Liver (tissue), 9 donors: ENCODE measurements around the gene PDGFC. TPM values are rescaled to one million over a fixed set of nuclear protein-coding genes. Genes with fewer than 3 reads are reported as not detected.

Source experiments
- DNase-seq: peaks from one replicate; pipeline ENCODE4 v3.0.0-alpha.2; 2017; ENCODE audit warnings: low spot score
- H3K27ac ChIP-seq, 2 donors: one replicate each; pipeline ENCODE4 v1.7.0; 2013; ENCODE audit warnings: inconsistent platforms in 2 of 2, low read length in 2 of 2, control low read depth in 1 of 2, low read depth in 1 of 2, mild to moderate bottlenecking in 1 of 2
- H3K27me3 ChIP-seq, 4 donors: one replicate each; pipeline versions ENCODE4 v1.6.1 to v1.7.0; 2013; ENCODE audit warnings: low read length in 3 of 4, inconsistent platforms in 1 of 4, mild to moderate bottlenecking in 1 of 4, moderate library complexity in 1 of 4; ENCODE audit not compliant: control insufficient read depth in 4 of 4, insufficient read depth in 4 of 4
- H3K36me3 ChIP-seq, 4 donors: one replicate each; pipeline versions ENCODE4 v1.6.1 to v1.7.0; 2013; ENCODE audit warnings: low read length in 3 of 4, mild to moderate bottlenecking in 3 of 4, low read depth in 1 of 4, moderate library complexity in 1 of 4; ENCODE audit not compliant: control insufficient read depth in 4 of 4, insufficient read depth in 3 of 4
- H3K4me1 ChIP-seq, 4 donors: one replicate each; pipeline versions ENCODE4 v1.6.1 to v1.7.0; 2013; ENCODE audit warnings: low read length in 3 of 4, mild to moderate bottlenecking in 3 of 4, moderate library complexity in 1 of 4; ENCODE audit not compliant: control insufficient read depth in 4 of 4, insufficient read depth in 4 of 4
- H3K4me3 ChIP-seq, 3 donors: one replicate each; pipeline versions ENCODE4 v1.6.1 to v1.7.0; 2013; ENCODE audit warnings: low read length in 3 of 3, control low read depth in 1 of 3, low read depth in 1 of 3, mild to moderate bottlenecking in 1 of 3
- H3K9ac ChIP-seq, 2 donors: one replicate each; pipeline ENCODE4 v1.7.0; 2013; ENCODE audit warnings: low read length in 2 of 2, mild to moderate bottlenecking in 2 of 2, moderate library complexity in 2 of 2, control low read depth in 1 of 2, low read depth in 1 of 2
- H3K9me3 ChIP-seq, 4 donors: one replicate each; pipeline versions ENCODE4 v1.6.1 to v1.7.0; 2013; ENCODE audit warnings: low read length in 3 of 4; ENCODE audit not compliant: control insufficient read depth in 4 of 4
- EGR1 ChIP-seq, 2 donors: IDR thresholded peaks; 2 replicates each; pipeline ENCODE4 v1.6.1; 2016 to 2018; ENCODE audit warnings: antibody characterized with exemption in 2 of 2, low read depth in 2 of 2
- FOXA1 ChIP-seq: IDR thresholded peaks from 2 replicates; pipeline ENCODE4 v1.6.1; 2016; ENCODE audit warnings: antibody characterized with exemption
- FOXA2 ChIP-seq: IDR thresholded peaks from 2 replicates; pipeline ENCODE4 v1.6.1; 2016; ENCODE audit warnings: antibody characterized with exemption
- GABPA ChIP-seq, 2 donors: IDR thresholded peaks in 1 of 2; conservative IDR thresholded peaks in 1 of 2; 2 replicates each; pipeline ENCODE4 v1.6.1; 2016; ENCODE audit warnings: antibody characterized with exemption in 2 of 2, mild to moderate bottlenecking in 1 of 2, moderate library complexity in 1 of 2
- HNF4G ChIP-seq: IDR thresholded peaks from 2 replicates; pipeline ENCODE4 v1.6.1; 2016; ENCODE audit warnings: antibody characterized with exemption
- JUND ChIP-seq, 2 donors: IDR thresholded peaks; 2 replicates each; pipeline ENCODE4 v1.6.1; 2016; ENCODE audit warnings: antibody characterized with exemption in 2 of 2
- NR2F2 ChIP-seq: IDR thresholded peaks from 2 replicates; pipeline ENCODE4 v1.6.1; 2016; ENCODE audit warnings: antibody characterized with exemption
- RAD21 ChIP-seq, 2 donors: IDR thresholded peaks; 2 replicates each; pipeline ENCODE4 v1.6.1; 2016; ENCODE audit warnings: antibody characterized with exemption in 2 of 2, mild to moderate bottlenecking in 2 of 2
- SP1 ChIP-seq: IDR thresholded peaks from 2 replicates; pipeline ENCODE4 v1.6.1; 2018; ENCODE audit warnings: antibody characterized with exemption, mild to moderate bottlenecking
- YY1 ChIP-seq: IDR thresholded peaks from 2 replicates; pipeline ENCODE4 v1.6.1; 2016; ENCODE audit warnings: antibody characterized with exemption, mild to moderate bottlenecking
- WGBS: extraction: QIAGEN DNeasy Blood & Tissue Kit; methylation state at CpG from one replicate; pipeline ENCODE4 v1.1.7; 2013; 5-methylcytosine and 5-hydroxymethylcytosine counted together
- polyA plus RNA-seq, 2 donors: library from polyadenylated mRNA; stranded (reverse) in 1 of 2; unstranded in 1 of 2; fragments of 200-250 nt in 1 of 2; fragments of >200 nt in 1 of 2; fragmentation: Nextera tagmentation in 1 of 2; extraction: Ambion mirVana in 1 of 2; gene quantifications; one replicate each; pipeline versions ENCODE4 v1.2.1 to v1.2.3, GENCODE V29; 2013 to 2015
- total RNA-seq, 2 donors: library from RNA; depleted of rRNA; stranded (reverse); fragments of >200 nt; gene quantifications; one replicate each; pipeline ENCODE4 v1.2.3, GENCODE V29; 2014
- TF ChIP-seq, protein P1 (sequence below): IDR thresholded peaks from 2 replicates; pipeline ENCODE4 v1.6.1; 2016; ENCODE audit warnings: antibody characterized with exemption
- TF ChIP-seq, protein P2 (sequence below): fragments of 150-350 bp; IDR thresholded peaks from 2 replicates; pipeline ENCODE4 v1.5.1; 2017; ENCODE audit warnings: improper control_type of control experiment, low read depth, low read length; ENCODE audit not compliant: missing input control
- TF ChIP-seq, protein P3 (sequence below): IDR thresholded peaks from 2 replicates; pipeline ENCODE4 v1.6.1; 2016; ENCODE audit warnings: antibody characterized with exemption
- donor health status: healthy.
- donor health status: healthy.
- donor health status: healthy.
- donor health status: healthy.
- donor health status: healthy.

The PDGFC gene
- total and polyA plus RNA-seq, 4 donors, result 5.8 to 25.7 (median 9.7) TPM

DNA sequence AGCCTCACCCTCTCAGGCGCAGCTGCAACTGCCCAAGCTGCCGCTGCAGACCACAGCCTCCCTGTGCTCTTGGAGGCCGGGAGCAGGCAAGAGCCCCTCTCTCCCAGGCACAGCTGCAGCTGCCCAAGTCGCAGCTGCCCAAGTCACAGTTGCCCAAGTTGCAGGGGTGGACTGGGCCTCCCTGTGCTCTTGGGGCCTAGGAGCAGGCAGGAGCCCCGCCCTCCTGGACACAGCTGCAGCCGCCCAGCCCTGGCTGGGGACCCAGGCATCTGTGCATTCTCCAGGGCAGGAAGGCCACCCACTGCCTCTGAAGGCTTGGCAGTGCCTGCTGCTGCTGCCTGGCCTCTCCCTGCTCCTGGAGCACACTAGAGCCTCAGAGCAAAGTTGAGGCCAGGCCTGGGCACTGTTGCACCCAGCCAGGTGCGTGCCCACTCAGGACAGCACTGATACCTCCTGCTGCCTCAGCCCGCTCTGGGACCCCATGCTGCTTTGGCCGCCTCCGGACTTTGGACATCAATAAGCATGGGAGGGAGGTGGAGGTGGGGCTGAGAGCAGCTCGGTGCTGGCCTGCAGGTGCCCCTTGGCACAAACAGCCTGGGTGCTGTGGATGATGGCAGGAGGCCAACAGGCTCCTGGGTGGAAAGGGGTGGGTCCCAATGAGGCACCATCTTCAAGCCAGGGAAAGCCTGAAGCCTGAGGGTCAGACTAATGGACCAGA, 247.5 kb downstream of the PDGFC start:
- no peaks in the 10 kb centered on the region for H3K36me3 ChIP-seq
- H3K27me3 ChIP-seq, result no peaks in the 10 kb centered on the region
- no peaks in the 10 kb centered on the region for H3K9me3 ChIP-seq
- no peak for DNase-seq
- no peak overlapping the region for H3K4me3 ChIP-seq
- WGBS, result 85% methylated on average over 11 of the region's 11 CpGs
- no peak overlapping the region for H3K9ac ChIP-seq
- H3K27ac ChIP-seq, result no peak overlapping the region
- no peaks in the 10 kb centered on the region for H3K4me1 ChIP-seq
- TF ChIP-seq SP1, result no peak
- no peak for TF ChIP-seq RAD21 (IDR thresholded peaks at IDR 0.05)

DNA sequence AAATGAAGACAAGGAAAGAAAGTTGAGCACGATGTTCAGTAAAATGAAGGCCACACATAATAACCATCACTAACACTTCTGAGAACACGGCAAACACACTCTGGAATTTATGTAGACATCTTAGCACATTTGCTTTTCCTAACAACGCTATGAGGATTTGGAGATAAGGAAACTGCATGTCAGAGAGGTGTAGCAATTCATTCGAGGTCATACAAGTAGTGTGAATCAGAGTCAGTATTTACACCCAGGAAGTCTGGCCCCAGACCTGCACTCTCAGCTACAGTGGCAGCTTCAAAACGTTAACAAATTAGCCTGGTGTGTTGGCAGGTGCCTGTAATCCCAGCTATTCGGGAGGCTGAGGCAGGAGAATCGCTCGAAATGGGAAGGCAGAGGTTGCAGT, 253.4 kb downstream of the PDGFC start:
- 75% methylated on average over 8 of the region's 8 CpGs for WGBS
- no peak for DNase-seq
- Histone ChIP-seq H3K27me3 (no peaks in the 10 kb centered on the region), H3K9ac (no peak overlapping the region), H3K4me1 (no peaks in the 10 kb centered on the region), H3K9me3 (no peaks in the 10 kb centered on the region), H3K27ac (no peak overlapping the region), H3K36me3 (no peaks in the 10 kb centered on the region), H3K4me3 (no peak overlapping the region)
- TF ChIP-seq EGR1 (IDR thresholded peaks at IDR 0.05; ENCODE audit: low read depth in 2 of 2) (no peak), HNF4G (no peak), FOXA1 (no peak), RAD21 (IDR thresholded peaks at IDR 0.05) (no peak), YY1 (no peak), GABPA (IDR thresholded peaks at IDR 0.05 in 1 of 2, conservative IDR thresholded peaks at IDR 0.05 in 1 of 2) (no peak), SP1 (no peak), NR2F2 (no peak), JUND (IDR thresholded peaks at IDR 0.05) (no peak)
- TF ChIP-seq, protein P1, sequence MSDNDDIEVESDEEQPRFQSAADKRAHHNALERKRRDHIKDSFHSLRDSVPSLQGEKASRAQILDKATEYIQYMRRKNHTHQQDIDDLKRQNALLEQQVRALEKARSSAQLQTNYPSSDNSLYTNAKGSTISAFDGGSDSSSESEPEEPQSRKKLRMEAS, result no peak
- TF ChIP-seq, protein P2, sequence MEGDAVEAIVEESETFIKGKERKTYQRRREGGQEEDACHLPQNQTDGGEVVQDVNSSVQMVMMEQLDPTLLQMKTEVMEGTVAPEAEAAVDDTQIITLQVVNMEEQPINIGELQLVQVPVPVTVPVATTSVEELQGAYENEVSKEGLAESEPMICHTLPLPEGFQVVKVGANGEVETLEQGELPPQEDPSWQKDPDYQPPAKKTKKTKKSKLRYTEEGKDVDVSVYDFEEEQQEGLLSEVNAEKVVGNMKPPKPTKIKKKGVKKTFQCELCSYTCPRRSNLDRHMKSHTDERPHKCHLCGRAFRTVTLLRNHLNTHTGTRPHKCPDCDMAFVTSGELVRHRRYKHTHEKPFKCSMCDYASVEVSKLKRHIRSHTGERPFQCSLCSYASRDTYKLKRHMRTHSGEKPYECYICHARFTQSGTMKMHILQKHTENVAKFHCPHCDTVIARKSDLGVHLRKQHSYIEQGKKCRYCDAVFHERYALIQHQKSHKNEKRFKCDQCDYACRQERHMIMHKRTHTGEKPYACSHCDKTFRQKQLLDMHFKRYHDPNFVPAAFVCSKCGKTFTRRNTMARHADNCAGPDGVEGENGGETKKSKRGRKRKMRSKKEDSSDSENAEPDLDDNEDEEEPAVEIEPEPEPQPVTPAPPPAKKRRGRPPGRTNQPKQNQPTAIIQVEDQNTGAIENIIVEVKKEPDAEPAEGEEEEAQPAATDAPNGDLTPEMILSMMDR, result no peak
- TF ChIP-seq, protein P3, sequence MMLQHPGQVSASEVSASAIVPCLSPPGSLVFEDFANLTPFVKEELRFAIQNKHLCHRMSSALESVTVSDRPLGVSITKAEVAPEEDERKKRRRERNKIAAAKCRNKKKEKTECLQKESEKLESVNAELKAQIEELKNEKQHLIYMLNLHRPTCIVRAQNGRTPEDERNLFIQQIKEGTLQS, result no peak

GRCh38 chr4:156711193-156711590, 260.4 kb downstream of the PDGFC start:
- TF ChIP-seq EGR1 (IDR thresholded peaks at IDR 0.05; ENCODE audit: low read depth in 2 of 2), result no peak
- TF ChIP-seq FOXA1, result no peak
- no peak for TF ChIP-seq SP1
- TF ChIP-seq JUND (IDR thresholded peaks at IDR 0.05), result no peak
- TF ChIP-seq, protein P2, result no peak
- TF ChIP-seq FOXA2, result no peak
- no peak for TF ChIP-seq NR2F2
- no peak for TF ChIP-seq RAD21 (IDR thresholded peaks at IDR 0.05)
- no peak for TF ChIP-seq GABPA (IDR thresholded peaks at IDR 0.05 in 1 of 2, conservative IDR thresholded peaks at IDR 0.05 in 1 of 2)
- TF ChIP-seq, protein P1, result no peak
- Histone ChIP-seq H3K27me3 (no peaks in the 10 kb centered on the region), H3K4me1 (no peaks in the 10 kb centered on the region), H3K9me3 (no peaks in the 10 kb centered on the region), H3K9ac (no peak overlapping the region), H3K36me3 (no peaks in the 10 kb centered on the region), H3K27ac (no peak overlapping the region), H3K4me3 (no peak overlapping the region)
- DNase-seq, result no peak
- WGBS, result 91% methylated on average over 4 of the region's 4 CpGs
